ENCODE data around the gene CYB561D2. TPM values are rescaled to one million over a fixed set of nuclear protein-coding genes. Genes with fewer than 3 reads are reported as not detected.

CYB561D2 gene
- total and polyA plus RNA-seq, 9 of the 15 experiments (the other 6 are each of a cell fraction or from before 2014, with no cell fraction given), result 4.2 to 16.6 (median 9.4) TPM

DNA sequence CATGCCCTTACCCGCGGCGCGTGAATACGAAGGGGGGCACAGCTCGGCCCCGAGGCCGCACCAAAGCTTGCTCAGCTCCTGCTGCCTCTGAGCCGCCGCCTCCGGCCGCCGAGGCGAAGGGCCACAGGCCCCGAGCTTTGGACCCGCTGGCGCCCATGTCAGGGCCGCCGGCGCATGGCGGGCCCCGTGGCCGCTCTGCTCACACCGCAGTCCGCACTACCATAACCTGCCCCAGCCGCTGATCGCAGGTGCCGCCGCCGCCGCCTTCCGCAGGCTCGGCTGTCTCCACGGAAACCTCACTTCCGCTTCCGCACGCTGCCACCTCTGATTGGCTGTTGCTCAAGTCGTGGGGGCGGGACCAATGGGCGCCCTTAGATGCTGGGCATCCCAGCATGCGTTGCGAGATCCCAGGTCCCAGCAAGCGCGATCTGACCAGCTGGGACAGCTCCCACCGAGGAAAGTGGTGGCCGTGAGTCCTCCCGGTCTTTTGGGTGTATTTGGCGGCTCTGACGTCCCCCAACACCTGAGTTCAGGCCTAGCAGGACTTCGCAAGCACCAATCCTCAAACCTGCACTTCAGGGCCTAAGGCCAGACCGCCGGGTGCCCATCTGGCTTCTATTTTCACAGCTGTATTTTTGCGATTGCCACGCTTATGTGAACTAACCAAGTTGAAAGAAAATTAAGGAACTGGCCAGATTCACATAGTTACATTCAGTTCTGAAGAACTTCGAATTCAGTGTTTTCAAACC is 22.5 kb upstream of the CYB561D2 start, which contains the start of gene TUSC2 (continued):
- TF ChIP-seq HINFP (tag; conservative IDR thresholded peaks at IDR 0.05; ENCODE audit: low read depth), result no peak
- no peak for TF ChIP-seq XRCC4 (IDR thresholded peaks at IDR 0.05; ENCODE audit: extremely low read depth, insufficient read depth, insufficient read length)
- TF ChIP-seq TBP (optimal IDR thresholded peaks at IDR 0.05; ENCODE audit: low read depth, low read length), result no peak
- TF ChIP-seq CBX8 (IDR thresholded peaks at IDR 0.05; ENCODE audit: borderline replicate concordance, extremely low read depth, low read depth, low read length, poor library complexity, severe bottlenecking), result no peak
- TF ChIP-seq, protein P1, sequence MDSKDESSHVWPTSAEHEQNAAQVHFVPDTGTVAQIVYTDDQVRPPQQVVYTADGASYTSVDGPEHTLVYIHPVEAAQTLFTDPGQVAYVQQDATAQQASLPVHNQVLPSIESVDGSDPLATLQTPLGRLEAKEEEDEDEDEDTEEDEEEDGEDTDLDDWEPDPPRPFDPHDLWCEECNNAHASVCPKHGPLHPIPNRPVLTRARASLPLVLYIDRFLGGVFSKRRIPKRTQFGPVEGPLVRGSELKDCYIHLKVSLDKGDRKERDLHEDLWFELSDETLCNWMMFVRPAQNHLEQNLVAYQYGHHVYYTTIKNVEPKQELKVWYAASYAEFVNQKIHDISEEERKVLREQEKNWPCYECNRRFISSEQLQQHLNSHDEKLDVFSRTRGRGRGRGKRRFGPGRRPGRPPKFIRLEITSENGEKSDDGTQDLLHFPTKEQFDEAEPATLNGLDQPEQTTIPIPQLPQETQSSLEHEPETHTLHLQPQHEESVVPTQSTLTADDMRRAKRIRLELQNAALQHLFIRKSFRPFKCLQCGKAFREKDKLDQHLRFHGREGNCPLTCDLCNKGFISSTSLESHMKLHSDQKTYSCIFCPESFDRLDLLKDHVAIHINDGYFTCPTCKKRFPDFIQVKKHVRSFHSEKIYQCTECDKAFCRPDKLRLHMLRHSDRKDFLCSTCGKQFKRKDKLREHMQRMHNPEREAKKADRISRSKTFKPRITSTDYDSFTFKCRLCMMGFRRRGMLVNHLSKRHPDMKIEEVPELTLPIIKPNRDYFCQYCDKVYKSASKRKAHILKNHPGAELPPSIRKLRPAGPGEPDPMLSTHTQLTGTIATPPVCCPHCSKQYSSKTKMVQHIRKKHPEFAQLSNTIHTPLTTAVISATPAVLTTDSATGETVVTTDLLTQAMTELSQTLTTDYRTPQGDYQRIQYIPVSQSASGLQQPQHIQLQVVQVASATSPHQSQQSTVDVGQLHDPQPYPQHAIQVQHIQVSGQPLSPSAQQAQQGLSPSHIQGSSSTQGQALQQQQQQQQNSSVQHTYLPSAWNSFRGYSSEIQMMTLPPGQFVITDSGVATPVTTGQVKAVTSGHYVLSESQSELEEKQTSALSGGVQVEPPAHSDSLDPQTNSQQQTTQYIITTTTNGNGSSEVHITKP (IDR thresholded peaks at IDR 0.05; ENCODE audit: partially characterized antibody), result no peak
- no peak for TF ChIP-seq ZKSCAN8 (CRISPR knock-in tag; IDR thresholded peaks at IDR 0.05)
- no peak for TF ChIP-seq EWSR1 (IDR thresholded peaks at IDR 0.05; ENCODE audit: borderline replicate concordance, low read depth, partially characterized antibody)
- TF ChIP-seq RBM17 (IDR thresholded peaks at IDR 0.05; ENCODE audit: borderline replicate concordance, low read depth, low read length), result no peak
- no peak for TF ChIP-seq CCAR2 (IDR thresholded peaks at IDR 0.05; ENCODE audit: low read depth, low read length)
- TF ChIP-seq E2F5 (CRISPR knock-in tag; IDR thresholded peaks at IDR 0.05), result no peak
